Lower leg skin (tissue), 3 donors: ENCODE measurements around the gene UHRF1.

Source experiments
- POLR2A ChIP-seq, 2 donors: fragments of 450-650 bp; IDR thresholded peaks; one replicate each; pipeline ENCODE4 v1.6.1; 2016 to 2017; ENCODE audit warnings: antibody characterized with exemption in 2 of 2, mild to moderate bottlenecking in 1 of 2, moderate library complexity in 1 of 2
- TF ChIP-seq, protein P1 (sequence below), 3 donors: fragments of 450-650 bp; IDR thresholded peaks; one replicate each; pipeline ENCODE4 v1.5.1; 2016; ENCODE audit warnings: antibody characterized with exemption in 3 of 3, mild to moderate bottlenecking in 3 of 3, moderate library complexity in 2 of 3

DNA sequence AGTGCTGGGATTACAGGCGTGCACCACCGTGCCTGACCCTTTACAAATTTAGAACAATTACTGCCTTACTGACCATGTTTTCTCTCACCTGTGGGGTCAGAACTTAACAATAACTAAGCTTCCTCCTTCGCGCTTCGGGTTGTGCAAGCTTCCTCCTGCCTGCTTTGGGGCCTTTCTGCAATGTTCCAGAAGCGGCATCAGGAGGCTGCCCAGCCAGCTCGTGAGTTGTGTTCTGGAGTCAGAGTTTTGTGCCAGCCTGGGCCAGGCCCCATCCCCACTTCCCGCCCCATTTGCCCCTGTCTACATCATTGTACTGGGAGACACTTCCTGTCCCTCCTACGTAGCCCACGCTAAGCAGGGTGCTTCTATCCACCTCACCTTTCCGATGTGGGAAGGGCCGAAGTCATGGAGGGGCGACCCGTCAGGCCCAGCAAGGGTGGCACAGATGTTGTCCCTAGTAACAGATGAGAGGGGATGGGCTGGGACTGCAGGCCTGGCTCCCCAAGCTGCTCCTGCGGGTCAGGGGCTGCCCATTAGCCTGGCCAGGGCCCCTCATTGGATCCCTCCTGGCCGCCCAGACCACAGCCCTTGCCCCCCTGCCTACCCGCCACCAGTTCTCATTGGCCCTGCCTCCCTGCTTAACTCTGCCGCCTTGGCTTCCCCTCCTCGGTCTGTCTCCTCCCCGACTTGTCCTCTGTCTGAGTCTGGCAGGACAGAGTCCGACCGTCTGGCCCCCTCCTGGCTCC, 13.4 kb downstream of the UHRF1 start:
- TF ChIP-seq, protein P1, sequence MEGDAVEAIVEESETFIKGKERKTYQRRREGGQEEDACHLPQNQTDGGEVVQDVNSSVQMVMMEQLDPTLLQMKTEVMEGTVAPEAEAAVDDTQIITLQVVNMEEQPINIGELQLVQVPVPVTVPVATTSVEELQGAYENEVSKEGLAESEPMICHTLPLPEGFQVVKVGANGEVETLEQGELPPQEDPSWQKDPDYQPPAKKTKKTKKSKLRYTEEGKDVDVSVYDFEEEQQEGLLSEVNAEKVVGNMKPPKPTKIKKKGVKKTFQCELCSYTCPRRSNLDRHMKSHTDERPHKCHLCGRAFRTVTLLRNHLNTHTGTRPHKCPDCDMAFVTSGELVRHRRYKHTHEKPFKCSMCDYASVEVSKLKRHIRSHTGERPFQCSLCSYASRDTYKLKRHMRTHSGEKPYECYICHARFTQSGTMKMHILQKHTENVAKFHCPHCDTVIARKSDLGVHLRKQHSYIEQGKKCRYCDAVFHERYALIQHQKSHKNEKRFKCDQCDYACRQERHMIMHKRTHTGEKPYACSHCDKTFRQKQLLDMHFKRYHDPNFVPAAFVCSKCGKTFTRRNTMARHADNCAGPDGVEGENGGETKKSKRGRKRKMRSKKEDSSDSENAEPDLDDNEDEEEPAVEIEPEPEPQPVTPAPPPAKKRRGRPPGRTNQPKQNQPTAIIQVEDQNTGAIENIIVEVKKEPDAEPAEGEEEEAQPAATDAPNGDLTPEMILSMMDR (IDR thresholded peaks at IDR 0.05) = no peak
- no peak for TF ChIP-seq POLR2A (IDR thresholded peaks at IDR 0.05)
